ENCODE data around the gene HIPK1. TPM values are rescaled to one million over a fixed set of nuclear protein-coding genes. Genes with fewer than 3 reads are reported as not detected.

The HIPK1 gene
- total and polyA plus RNA-seq, 2 experiments from 2014 or later = 8.7 to 31.6 TPM

DNA sequence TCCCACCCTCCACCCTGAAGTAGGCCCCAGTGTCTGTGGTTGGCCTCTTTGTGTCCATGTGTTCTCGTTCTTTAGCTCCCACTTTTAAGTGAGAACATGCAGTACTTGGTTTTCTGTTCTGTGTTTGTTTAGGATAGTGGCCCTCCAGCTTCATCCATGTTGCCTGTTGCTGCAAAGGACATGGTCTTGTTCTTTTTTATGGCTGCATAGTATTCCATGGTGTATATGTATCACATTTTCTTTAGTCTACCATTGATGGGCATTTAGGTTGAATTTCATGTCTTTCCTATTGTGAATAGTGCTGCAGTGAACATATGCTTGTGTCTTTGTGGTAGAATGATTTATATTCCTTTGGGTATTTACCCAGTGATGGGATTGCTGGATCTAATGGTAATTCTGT lies 6.1 kb downstream of the HIPK1 start:
- WGBS (ENCODE audit: low lambda C conversion rate, missing lambda C conversion rate) = 100% methylated on average over 1 of the region's 1 CpG
- H3K9me3 ChIP-seq (ENCODE audit: low read depth) = no peaks in the 10 kb centered on the region
- no peaks in the 10 kb centered on the region for H3K36me3 ChIP-seq (replicated peaks; ENCODE audit: insufficient read depth, low read depth)
- H3K27me3 ChIP-seq = no peaks in the 10 kb centered on the region
- H3K4me1 ChIP-seq (ENCODE audit: insufficient read depth) = peaks cover 21% of the 10 kb centered on the region
- no peaks in the 10 kb centered on the region for H3K9me2 ChIP-seq (replicated peaks; ENCODE audit: insufficient read depth)
- DNase-seq (ENCODE audit: low spot score) = no peak
- no peak overlapping the region for H3K4me3 ChIP-seq
- H4K20me1 ChIP-seq (ENCODE audit: insufficient read depth, poor library complexity, severe bottlenecking) = peaks cover 51% of the 10 kb centered on the region
- TF ChIP-seq, protein P1, sequence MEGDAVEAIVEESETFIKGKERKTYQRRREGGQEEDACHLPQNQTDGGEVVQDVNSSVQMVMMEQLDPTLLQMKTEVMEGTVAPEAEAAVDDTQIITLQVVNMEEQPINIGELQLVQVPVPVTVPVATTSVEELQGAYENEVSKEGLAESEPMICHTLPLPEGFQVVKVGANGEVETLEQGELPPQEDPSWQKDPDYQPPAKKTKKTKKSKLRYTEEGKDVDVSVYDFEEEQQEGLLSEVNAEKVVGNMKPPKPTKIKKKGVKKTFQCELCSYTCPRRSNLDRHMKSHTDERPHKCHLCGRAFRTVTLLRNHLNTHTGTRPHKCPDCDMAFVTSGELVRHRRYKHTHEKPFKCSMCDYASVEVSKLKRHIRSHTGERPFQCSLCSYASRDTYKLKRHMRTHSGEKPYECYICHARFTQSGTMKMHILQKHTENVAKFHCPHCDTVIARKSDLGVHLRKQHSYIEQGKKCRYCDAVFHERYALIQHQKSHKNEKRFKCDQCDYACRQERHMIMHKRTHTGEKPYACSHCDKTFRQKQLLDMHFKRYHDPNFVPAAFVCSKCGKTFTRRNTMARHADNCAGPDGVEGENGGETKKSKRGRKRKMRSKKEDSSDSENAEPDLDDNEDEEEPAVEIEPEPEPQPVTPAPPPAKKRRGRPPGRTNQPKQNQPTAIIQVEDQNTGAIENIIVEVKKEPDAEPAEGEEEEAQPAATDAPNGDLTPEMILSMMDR (IDR thresholded peaks at IDR 0.05; ENCODE audit: poor library complexity) = no peak
- TF ChIP-seq EZH2 (IDR thresholded peaks at IDR 0.05; ENCODE audit: borderline replicate concordance) (no peak), EZH2phosphoT487 (IDR thresholded peaks at IDR 0.05; ENCODE audit: low read depth, severe bottlenecking, unreplicated experiment) (no peak)
- no peak overlapping the region for H2AFZ ChIP-seq
- H3K79me2 ChIP-seq = peaks cover 98% of the 10 kb centered on the region
- H3K4me2 ChIP-seq = no peak overlapping the region
- H3K27ac ChIP-seq = no peak overlapping the region

DNA sequence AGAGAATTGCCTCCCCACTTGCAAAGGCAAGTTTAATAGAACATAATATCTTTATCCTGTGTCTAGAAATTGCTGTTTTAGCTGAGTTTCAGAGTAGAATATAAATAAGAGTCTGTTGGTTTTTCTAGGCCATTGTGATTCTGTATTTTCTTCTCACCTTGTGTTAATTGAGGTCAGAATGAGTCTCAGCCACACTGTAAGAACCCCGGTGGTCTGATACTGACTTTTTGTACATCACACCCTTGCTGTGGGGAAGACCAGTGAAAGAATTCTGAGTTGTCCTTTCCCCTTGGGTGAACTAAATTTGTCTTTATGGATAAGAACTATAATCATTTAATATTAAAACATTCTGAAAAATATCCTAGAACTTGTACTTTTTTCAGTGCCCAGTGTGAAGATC lies 6.8 kb downstream of the HIPK1 start:
- peaks cover 95% of the 10 kb centered on the region for H3K79me2 ChIP-seq
- H3K27me3 ChIP-seq = no peaks in the 10 kb centered on the region
- H3K4me1 ChIP-seq (ENCODE audit: insufficient read depth) = peaks cover 19% of the 10 kb centered on the region
- H3K27ac ChIP-seq = no peak overlapping the region
- H3K9me2 ChIP-seq (replicated peaks; ENCODE audit: insufficient read depth) = no peaks in the 10 kb centered on the region
- no peaks in the 10 kb centered on the region for H3K36me3 ChIP-seq (replicated peaks; ENCODE audit: insufficient read depth, low read depth)
- peaks cover 51% of the 10 kb centered on the region for H4K20me1 ChIP-seq (ENCODE audit: insufficient read depth, poor library complexity, severe bottlenecking)
- H3K4me3 ChIP-seq = no peak overlapping the region
- no peak for DNase-seq (ENCODE audit: low spot score)
- 58% methylated on average over 1 of the region's 1 CpG for WGBS (ENCODE audit: low lambda C conversion rate, missing lambda C conversion rate)
- no peak overlapping the region for H2AFZ ChIP-seq
- H3K9me3 ChIP-seq (ENCODE audit: low read depth) = no peaks in the 10 kb centered on the region
- TF ChIP-seq, protein P1 (IDR thresholded peaks at IDR 0.05; ENCODE audit: poor library complexity) = no peak
- TF ChIP-seq EZH2phosphoT487 (IDR thresholded peaks at IDR 0.05; ENCODE audit: low read depth, severe bottlenecking, unreplicated experiment) = no peak
- no peak for TF ChIP-seq EZH2 (IDR thresholded peaks at IDR 0.05; ENCODE audit: borderline replicate concordance)
- no peak overlapping the region for H3K4me2 ChIP-seq

DNA sequence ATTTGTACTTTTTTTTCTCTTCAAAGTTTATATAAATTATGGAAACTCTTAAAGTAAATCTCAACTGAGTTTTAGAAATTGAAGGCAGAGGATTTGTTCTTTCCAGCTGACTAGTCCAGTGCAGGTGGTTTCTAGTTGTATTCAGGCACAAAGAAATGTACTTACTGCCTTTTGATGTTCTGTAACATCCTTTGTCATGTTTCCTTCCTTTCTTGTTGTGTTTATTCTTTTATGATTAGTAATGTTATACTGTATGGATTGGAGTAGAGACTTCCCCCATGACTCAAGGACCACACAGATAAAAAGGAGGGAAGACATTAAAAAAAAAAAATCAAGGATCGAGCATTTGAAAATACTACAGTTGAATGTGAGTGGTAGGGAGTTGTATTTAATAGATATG lies 8.0 kb downstream of the HIPK1 start:
- H3K4me3 ChIP-seq = no peak overlapping the region
- H3K79me2 ChIP-seq = peaks cover 95% of the 10 kb centered on the region
- H3K27ac ChIP-seq = no peak overlapping the region
- H3K9me3 ChIP-seq (ENCODE audit: low read depth) = no peaks in the 10 kb centered on the region
- no peaks in the 10 kb centered on the region for H3K9me2 ChIP-seq (replicated peaks; ENCODE audit: insufficient read depth)
- H2AFZ ChIP-seq = no peak overlapping the region
- WGBS (ENCODE audit: low lambda C conversion rate, missing lambda C conversion rate) = 90% methylated on average over 1 of the region's 1 CpG
- no peak overlapping the region for H3K4me2 ChIP-seq
- no peaks in the 10 kb centered on the region for H3K36me3 ChIP-seq (replicated peaks; ENCODE audit: insufficient read depth, low read depth)
- peaks cover 8% of the 10 kb centered on the region for H3K4me1 ChIP-seq (ENCODE audit: insufficient read depth)
- no peak for DNase-seq (ENCODE audit: low spot score)
- H4K20me1 ChIP-seq (ENCODE audit: insufficient read depth, poor library complexity, severe bottlenecking) = peaks cover 43% of the 10 kb centered on the region
- no peaks in the 10 kb centered on the region for H3K27me3 ChIP-seq
- no peak for TF ChIP-seq EZH2phosphoT487 (IDR thresholded peaks at IDR 0.05; ENCODE audit: low read depth, severe bottlenecking, unreplicated experiment)
- no peak for TF ChIP-seq EZH2 (IDR thresholded peaks at IDR 0.05; ENCODE audit: borderline replicate concordance)
- TF ChIP-seq, protein P1 (IDR thresholded peaks at IDR 0.05; ENCODE audit: poor library complexity) = no peak

DNA sequence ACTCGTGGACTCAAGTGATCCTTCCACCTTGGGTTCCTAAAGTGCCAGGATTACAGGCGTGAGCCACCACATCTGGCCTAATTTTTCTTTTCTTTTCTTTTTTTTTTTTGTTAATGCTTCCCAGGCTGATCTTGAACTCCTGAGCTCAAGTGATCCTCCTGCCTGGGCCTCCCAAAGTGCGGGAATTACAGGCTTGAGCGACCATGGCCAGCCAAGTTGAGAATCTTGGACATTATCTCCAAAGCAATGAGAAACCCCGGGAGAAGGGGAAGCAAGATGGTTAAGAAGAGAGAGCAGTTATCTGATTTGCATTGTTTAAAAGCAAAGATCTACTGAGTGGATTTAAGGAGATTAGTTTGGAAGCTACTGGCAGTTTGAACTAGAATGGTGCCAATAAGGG lies 9.1 kb downstream of the HIPK1 start:
- H3K27me3 ChIP-seq = no peaks in the 10 kb centered on the region
- H4K20me1 ChIP-seq (ENCODE audit: insufficient read depth, poor library complexity, severe bottlenecking) = peaks cover 36% of the 10 kb centered on the region
- H3K4me3 ChIP-seq = no peak overlapping the region
- H3K27ac ChIP-seq = no peak overlapping the region
- no peak overlapping the region for H2AFZ ChIP-seq
- no peaks in the 10 kb centered on the region for H3K9me2 ChIP-seq (replicated peaks; ENCODE audit: insufficient read depth)
- H3K9me3 ChIP-seq (ENCODE audit: low read depth) = no peaks in the 10 kb centered on the region
- no peak for DNase-seq (ENCODE audit: low spot score)
- peaks cover 4% of the 10 kb centered on the region for H3K4me1 ChIP-seq (ENCODE audit: insufficient read depth)
- TF ChIP-seq, protein P1 (IDR thresholded peaks at IDR 0.05; ENCODE audit: poor library complexity) = no peak
- no peak for TF ChIP-seq EZH2phosphoT487 (IDR thresholded peaks at IDR 0.05; ENCODE audit: low read depth, severe bottlenecking, unreplicated experiment)
- TF ChIP-seq EZH2 (IDR thresholded peaks at IDR 0.05; ENCODE audit: borderline replicate concordance) = no peak
- 51% methylated on average over 5 of the region's 5 CpGs for WGBS (ENCODE audit: low lambda C conversion rate, missing lambda C conversion rate)
- H3K4me2 ChIP-seq = no peak overlapping the region
- H3K79me2 ChIP-seq = peaks cover 93% of the 10 kb centered on the region
- no peaks in the 10 kb centered on the region for H3K36me3 ChIP-seq (replicated peaks; ENCODE audit: insufficient read depth, low read depth)

Data from hepatocyte (in vitro differentiated cells).